GM04503 (cell line): ENCODE data around the gene MMP27.
"Not testable (repeated sequence)": the region's sequence is repeated elsewhere in the genome, so short reads cannot be mapped to it uniquely, and the experiment has no call there.

ENCODE experiments used
- DNase-seq: peaks from one replicate; pipeline ENCODE4 v3.0.0-alpha.2; 2012; ENCODE audit warnings: low read depth

MMP27 gene, protein sequence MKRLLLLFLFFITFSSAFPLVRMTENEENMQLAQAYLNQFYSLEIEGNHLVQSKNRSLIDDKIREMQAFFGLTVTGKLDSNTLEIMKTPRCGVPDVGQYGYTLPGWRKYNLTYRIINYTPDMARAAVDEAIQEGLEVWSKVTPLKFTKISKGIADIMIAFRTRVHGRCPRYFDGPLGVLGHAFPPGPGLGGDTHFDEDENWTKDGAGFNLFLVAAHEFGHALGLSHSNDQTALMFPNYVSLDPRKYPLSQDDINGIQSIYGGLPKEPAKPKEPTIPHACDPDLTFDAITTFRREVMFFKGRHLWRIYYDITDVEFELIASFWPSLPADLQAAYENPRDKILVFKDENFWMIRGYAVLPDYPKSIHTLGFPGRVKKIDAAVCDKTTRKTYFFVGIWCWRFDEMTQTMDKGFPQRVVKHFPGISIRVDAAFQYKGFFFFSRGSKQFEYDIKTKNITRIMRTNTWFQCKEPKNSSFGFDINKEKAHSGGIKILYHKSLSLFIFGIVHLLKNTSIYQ

DNA sequence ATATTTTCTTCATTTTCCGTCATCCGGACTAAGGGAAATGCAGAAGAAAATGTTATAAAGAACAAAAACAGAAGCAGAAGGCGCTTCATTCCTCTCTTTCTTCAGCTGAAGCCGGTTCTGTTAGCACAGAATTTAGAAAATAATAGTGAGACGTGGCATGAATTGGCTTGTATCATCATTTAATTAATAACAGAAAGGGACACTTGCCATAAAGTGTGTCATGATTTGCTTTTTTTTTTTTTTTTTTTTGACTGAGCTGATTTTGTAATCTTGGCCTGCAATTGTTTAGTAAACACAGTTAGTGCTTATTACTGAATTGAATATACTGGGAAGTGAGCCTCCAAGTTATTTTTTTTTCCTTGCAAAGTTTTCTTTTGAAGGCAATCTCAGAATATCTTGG, at the start of gene MMP27:
TSS of gene MMP27 (minus strand) at position 144 of the 400 bp plus-strand sequence. CDS start at position 89, 55 bp downstream.
- no peak for DNase-seq

DNA sequence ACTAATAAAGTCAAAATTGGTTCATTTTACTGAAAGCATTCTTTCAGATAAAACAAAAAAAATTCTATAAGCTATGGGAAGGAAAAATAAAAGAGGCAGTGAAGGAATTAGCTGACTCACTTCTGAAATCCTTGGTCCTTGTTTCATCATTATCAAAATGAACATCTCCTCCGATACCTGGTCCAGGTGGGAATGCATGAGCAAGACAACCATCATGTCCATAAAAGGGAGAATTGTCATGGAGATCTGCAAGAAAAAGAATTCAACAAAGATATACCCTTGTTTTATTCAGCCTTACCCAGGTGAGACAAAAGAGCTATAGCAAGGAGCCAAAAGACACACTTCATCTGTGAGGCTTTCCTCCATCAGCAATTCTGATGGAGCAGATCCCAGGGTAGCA, 47.7 kb upstream of the MMP27 start:
- DNase-seq: no peak

DNA sequence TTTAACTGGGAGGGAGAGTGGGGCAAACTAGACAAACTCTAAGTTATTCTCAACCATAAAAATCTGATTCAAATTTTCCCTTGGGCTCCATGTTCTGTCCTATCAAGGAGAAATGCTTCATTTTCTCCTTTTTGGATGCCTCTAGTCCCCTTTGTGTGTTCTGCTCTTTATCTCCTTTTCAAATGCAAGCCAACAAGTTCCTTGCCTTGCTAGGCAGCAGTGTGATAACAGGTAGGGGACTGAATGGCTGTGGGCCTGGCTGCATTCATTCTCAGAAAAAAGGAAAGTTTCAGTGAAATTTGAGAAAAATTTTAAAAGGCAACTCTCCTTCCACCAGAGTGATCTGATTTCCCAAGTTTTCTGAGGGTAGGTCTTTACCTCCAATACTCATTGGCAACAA, 46.1 kb upstream of the MMP27 start:
- no peak for DNase-seq

DNA sequence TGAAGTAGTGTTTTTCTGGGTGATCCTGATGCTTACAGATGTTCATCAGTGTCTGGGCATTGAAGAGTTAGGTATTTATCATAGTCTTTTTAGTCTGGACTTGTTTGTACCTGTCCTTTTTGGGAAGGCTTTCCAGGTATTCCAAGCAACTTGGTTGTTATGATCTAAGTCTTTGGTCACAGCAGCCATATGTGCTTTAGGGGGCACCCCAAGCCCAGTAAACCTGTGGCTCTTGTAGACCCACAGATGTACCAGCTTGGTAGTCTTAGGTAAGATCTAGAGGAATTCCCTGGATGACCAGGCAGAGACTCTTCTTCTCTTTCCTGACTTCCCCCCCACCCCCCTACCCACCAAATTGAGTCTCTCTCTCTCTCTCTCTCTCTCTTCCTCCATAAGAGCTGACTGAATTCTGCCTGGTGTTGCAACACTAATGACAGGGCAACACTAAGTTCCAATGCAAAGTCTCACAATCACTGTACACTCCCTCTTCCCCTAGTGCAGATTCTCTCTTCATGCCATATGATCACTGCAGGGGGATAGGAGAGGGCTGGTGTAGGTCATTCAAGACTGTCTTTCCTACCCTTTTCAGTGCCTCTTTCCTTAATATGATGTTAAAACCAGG, 43.6 kb upstream of the MMP27 start:
- DNase-seq: no peak

DNA sequence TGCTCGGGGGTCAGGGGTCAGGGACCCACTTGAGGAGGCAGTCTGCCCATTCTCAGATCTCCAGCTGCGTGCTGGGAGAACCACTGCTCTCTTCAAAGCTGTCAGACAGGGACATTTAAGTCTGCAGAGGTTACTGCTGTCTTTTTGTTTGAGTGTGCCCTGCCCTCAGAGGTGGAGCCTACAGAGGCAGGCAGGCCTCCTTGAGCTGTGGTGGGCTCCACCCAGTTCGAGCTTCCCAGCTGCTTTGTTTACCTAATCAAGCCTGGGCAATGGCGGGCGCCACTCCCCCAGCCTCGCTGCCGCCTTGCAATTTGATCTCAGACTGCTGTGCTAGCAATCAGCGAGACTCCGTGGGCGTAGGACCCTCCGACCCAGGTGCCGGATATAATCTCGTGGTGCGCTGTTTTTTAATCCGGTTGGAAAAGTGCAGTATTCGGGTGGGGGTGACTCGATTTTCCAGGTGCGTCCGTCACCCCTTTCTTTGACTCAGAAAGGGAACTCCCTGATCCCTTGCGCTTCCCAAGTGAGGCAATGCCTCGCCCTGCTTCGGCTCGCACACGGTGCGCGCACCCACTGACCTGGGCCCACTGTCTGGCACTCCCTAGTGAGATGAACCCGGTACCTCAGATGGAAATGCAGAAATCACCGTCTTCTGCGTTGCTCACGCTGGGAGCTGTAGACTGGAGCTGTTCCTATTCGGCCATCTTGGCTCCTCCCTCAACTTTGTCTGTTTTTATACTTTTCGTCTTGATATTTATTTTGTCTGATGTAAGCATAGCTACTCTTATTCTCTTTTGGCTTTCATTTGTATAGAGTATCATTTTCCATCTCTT, 41.4 kb upstream of the MMP27 start:
- DNase-seq: not testable (repeated sequence)

DNA sequence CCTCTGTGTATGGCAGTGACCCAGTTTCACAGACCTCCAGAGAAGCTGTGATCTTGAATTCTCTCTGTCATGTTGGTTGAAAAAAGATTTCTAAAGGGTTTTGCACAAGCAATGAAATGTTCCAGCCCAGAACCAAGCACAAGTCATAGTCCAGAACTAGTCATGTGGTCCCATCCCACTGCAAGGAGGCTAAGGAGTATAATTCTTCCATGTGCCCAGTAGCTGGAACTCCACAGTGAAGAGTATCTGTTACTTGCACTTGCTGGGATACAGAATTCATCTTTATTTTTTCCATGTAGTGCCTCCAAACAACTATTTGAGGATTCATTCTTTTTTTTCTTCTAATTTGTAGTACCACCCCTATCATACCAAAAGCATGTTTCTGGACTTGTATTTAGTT, 29.1 kb upstream of the MMP27 start:
- no peak for DNase-seq

DNA sequence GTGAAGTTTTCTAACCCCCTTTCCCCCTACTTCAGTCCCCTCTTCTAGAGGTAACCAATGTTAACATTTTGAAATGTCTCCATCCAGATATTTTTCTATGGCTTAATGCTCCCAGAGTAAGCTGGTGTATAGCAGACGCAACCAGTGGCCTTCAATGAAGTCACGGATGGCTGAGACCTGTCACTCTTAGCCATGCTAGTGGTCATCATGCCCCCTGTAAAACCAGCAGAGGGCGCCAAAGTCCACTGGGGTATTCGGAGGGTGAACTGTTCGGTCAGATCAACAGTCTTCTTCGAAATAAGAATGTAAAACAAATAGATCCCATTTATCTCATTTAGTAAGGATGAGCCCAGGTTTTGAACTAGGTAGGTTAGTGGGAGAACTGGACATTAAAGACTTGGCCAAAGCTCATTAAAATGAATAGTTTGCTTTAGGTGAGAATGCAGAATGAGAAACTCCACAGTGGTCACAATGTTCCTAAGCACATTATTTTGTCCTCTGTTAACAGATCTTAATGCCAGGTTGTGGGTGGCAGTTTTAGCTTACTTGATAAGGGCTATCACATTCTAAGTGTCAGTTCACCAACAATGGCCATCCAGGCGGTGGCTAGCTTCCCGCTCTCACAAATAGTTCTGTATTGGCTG, 27.8 kb upstream of the MMP27 start:
- no peak for DNase-seq

DNA sequence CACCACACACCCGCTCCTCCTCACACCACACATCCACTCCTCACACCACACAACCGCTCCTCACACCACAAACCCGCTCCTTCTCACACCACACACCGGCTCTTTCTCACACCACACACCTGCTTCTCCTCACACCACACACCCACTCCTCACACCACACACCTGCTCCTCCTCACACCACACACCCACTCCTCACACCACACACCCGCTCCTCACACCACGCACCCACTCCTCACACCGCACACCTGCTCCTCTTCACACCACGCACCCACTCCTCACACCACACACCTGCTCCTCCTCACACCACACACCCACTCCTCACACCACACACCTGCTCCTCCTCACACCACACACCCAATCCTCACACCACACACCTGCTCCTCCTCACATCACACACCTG, 25.4 kb upstream of the MMP27 start:
- not testable (repeated sequence) for DNase-seq

DNA sequence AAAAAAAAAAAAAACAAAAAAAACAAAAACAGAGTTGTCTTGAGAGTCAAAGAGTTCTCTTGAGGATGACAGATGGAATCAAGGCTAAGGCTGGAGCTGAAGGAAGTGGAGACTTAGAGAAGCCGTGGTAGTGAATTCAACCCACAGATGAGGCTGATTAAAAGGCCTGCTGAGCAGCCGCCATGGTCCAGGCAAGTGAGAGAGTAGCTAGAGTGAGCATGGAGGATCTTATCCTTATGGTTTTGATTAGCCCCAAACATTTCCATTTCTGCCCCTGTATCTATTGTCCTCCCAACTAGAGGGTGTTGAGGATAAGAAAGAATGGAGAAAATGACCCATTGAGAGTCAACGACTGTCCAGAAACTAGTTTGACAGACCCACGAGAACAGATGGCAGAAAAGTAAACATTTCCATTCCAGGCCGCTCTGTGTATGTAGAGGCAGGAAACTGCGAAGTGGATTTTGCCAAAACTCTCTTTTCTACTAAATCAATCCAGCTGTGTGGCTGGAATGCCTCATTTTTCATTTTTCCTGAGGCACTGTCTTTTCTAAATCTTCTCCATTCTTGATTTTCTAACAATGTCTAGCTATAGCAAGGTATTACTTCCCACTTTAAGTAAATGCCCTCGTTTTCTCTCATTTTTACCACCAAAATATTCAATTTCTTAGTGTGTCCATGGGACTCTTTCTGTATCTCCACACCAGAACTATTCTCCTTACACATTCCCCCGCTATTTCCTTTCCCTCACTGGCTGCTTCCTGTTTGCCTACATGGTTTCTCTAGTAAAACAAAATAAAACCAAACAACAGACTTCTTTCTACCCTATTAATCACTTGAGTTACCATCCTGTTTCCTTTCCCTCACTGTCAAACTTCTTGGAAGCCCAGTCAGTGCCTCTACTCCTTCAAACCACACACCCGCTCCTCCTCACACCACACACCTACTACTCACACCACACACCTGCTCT, 24.6 kb upstream of the MMP27 start:
- no peak for DNase-seq

DNA sequence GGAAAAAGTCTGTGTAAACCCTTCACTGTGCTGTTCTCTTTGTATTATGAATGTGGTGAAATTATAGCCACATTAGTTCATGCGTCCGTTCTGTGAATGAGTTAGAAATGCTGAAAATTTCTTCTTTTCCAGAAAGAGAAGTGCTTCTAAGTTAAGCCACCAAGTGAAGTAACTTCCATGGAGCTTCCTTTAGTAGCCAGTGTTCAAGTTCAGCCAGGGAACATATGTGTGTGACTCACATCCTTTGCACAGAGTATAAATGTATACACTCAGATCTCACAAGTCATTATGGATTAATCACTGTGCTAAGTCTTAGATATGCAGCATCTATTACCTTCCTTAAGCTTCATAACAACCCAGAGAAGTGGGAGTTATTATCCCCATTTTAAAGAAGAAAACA, 22.3 kb upstream of the MMP27 start:
- no peak for DNase-seq

DNA sequence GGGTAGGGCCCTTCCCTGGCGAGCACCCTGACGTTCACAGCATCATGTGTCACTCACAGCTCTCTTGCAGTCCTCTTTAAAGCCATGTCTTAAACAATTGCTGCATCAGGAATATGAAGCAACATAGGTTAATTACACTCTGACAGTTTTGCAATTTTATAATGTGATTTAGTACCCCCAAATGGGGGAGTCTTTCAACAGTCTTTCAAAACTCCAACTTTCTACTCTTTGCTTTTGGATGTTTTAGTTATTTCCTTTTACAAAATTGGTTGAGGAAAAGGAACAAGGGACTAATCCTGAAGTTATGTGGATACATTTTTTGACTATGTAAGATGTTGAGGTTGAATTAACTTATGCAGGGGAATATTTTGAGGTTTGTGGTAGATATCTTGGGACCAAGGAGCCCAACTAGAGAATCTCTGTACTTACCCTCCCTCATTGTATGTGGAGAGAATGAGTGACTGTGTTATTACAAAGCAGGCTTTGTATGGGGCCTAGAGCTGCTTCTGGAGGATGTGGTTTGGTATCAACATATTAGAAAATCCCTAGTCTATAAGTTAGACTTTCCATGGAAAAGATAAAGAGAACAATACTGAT, 19.4 kb upstream of the MMP27 start, which contains the start of gene MMP8:
TSS of gene MMP8 (minus strand) at position 51 of the 597 bp plus-strand sequence. CDS start 99 bp downstream, outside the sequence.
- no peak for DNase-seq

DNA sequence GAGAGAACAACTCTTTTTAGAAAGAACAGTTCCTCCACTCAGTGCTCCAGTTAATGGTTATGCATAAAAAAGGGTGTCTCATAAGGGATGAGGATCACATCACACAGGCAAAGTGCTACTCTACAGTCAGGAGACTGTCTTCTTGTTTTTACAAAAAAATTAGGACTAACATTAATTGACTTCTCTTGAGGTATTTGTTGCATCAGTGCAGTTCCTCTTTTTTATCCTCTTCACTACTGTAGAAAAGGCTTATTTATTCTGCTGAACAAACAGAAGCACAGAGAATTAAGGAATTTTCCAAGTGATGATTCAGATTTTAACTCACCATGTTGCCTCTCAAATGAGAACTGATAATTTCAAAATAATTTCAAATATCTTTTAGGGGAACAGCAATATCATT, 17.3 kb upstream of the MMP27 start:
- no peak for DNase-seq

DNA sequence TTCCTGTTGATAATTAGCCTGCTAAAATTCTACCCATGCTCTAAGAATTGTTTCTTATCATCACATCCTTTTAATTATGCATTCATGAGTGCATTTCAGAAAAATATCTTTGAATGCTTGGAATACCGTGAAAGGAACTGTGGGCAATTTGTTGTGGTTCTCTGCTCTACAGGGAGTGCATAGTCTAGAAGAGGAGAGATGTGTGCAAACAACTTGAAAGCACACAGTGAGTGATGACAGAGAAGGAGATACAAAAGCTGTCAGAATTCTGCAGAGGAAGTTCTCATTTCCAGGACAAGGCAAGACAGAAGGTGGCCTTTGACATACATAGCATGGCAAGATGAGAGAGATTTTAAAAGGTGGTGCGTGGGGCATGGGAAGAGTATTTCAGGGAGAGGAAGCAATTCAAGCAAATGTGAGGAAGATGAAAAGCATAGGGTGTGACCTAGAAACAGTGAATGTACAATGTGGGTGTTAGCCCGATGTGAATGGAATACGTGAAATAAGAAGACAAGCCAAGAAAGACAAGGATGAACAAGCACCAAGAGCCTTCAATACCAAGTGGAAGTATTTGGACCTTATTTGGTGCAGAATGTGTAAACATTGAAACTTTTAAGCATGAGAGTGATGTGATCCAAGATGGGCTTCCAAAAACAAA, 14.2 kb upstream of the MMP27 start:
- no peak for DNase-seq

DNA sequence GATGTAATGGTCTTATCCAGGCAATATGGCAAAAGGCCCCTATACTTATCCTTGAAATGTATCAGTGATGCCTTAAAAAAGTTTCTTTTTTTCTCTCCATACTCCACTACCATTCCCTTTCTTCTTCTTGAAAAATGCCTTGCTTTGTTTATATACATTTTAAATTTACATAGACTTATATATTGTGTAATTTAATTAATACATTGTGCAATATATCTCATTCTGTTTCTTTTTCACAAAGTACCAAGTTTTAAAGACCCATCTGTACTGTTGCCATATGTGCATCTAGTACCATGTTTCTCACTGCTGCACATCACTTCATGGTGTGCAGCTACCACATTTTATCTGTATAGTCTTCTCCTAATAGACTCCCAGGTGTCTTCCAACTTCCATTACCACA, 11.7 kb upstream of the MMP27 start:
- DNase-seq: no peak

DNA sequence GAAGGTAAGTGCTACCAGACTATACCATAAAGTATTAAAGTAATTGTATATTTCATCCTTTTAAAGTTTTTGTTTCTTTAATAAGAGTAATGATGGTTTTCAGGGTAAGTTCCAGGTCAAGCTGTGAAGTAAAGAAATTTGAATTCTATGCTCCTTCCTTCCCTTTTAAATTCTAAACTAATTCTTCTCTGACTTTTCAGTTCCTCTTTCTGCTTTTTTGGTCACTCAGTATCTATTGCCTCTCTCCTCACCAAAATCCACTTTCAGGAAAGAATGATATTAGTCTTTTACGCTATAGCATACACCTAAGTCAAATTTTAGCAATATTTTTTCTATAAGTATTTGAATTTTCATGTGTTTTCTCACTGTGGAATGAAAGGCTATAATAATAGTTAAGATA, 11.0 kb upstream of the MMP27 start:
- no peak for DNase-seq

DNA sequence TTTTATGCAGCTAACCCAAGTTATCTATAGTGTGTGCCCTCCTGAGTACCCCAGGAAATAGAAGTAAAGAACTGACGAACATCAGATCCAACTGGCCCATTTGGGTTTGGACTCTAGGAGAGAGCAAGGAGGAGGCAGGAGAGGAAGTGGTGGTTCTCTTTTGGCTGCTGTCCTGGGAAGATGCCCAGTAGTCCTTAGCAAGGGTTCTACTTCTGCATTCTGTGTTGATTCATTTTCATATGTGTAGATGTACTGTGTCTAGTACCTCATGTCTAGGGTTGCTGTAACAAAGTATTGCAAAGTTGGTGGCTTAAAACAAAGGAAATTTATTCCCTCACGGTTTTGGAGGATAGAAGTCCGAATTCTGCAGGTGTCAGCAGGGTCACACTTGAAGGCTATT, 6.6 kb upstream of the MMP27 start:
- no peak for DNase-seq

DNA sequence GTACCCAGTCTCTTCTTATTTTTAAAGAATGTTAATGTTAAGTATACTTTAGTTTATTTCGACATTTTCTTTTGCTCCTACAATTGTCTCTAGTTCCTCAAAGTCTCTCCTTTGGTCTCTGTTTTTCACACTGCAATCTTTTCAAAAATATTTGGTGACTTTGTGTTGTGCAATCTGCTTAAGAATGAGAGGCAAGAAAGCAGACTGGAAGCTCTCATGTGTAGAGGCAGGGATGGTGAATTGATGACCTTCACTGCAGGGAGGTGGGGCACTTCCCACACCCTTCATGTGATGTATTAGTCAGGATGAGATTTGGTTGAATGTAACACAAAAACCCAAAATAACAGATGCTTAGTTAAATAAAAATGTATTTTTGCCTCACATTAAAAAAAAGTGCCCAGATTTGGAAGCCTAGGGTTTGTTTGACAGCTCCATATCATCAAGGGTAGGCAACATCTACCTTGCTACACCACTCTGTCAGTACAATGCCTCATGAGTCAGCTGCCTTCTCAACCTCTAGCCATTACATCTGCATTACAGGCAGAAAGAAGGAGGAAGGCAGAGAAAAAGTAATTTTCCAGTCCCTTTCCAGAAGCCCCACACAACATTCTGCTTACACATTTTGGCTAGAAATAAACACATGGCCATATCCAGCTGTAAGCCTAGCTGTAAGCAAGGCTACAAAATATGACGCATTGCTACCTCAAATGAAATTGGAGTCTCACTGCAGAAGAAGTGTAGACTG, 3.8 kb upstream of the MMP27 start:
- no peak for DNase-seq

DNA sequence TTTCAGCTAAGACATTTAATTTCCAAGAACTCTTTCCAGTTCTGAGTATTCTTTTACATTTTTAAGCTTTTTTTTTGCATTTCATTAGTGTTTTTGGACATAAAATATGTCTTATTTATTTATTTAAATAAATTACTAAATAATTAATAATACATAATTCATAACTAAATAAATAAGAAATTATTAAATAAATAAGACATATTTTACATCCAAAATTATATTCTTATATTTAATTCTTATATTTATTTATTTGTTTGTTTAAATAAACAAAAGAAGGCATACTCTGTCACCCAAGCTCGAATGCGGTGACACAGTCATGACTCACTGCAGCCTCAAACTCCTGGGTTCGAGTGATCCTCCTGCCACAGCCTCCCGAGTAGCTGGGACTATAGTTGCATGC, 3.1 kb upstream of the MMP27 start:
- no peak for DNase-seq

DNA sequence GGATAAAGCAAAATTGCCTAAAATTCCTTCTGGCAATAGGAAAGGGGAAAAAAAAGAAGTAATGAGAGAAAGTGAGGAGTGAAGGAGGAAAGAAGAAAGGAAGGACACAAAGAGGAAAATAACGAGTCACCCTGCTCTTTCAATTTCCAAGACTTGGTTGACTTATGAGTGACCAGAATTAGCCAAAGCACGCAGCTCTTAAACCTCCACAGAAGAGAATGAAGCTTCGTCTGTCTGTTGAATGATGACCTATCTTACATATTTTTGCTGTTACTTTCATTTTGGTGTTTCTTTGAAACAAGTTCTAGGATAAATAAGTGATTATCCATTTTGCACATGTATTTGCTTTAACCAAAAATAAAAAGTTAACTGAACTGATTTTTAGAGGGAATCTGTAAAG, 728 bp downstream of the MMP27 start:
- DNase-seq: no peak
